M059J (cell line): Measurements from ENCODE around the gene SULT2B1. TPM values are rescaled to one million over a fixed set of nuclear protein-coding genes. Genes with fewer than 3 reads are reported as not detected.
"Not testable (repeated sequence)": the region's sequence is repeated elsewhere in the genome, so short reads cannot be mapped to it uniquely, and the experiment has no call there.

ENCODE experiments used
- DNase-seq: peaks from one replicate; pipeline ENCODE4 v3.0.0-alpha.2; 2012; ENCODE audit warnings: low read depth
- total RNA-seq: library from RNA; depleted of rRNA; stranded (reverse); fragments of >200 nt; shearing (Covaris generic); gene quantifications from 2 replicates; pipeline ENCODE4 v1.2.3, GENCODE V29; 2014

Gene SULT2B1
- total RNA-seq, 1 experiment from 2014 or later = not detected

DNA sequence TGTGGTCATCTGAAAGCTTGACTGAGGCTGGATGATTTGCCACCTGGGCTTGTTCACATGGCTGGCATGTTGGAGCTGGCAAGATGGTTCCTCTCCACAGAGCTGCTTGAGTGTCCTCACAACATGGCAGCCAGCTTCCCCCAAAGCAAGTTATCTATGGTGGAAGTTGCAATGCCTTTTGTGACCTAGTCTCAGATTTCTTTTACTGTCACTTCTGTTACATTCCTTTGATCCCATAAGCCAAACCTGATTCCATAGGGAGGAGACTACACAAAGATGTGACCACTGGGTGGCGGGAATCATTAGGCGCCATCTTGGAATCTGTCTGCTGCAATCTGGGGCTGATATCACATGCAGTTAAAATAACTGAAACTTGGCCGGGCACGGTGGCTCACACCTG is 22.8 kb upstream of the SULT2B1 start:
- no peak for DNase-seq

GRCh38 chr19:48530066-48530720 is 21.8 kb upstream of the SULT2B1 start:
- no peak for DNase-seq

DNA sequence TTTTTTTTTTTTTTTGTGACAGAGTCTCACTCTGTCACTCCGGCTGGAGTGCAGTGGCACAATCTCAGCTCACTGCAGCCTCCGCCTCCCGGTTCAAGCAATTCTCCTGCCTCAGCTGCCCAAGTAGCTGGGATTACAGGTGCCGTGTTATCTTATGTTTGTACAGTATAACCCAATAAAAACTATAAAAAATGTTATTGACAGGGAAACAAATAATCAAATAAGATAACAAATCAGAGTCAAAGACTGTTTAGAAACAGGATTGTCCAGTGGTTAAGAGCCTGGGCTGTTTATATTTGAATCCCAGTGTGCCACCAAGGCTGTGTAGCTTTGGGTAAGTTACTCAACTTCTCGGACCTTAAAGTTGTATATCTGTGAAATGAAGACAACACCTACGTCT is 21.2 kb upstream of the SULT2B1 start:
- no peak for DNase-seq

DNA sequence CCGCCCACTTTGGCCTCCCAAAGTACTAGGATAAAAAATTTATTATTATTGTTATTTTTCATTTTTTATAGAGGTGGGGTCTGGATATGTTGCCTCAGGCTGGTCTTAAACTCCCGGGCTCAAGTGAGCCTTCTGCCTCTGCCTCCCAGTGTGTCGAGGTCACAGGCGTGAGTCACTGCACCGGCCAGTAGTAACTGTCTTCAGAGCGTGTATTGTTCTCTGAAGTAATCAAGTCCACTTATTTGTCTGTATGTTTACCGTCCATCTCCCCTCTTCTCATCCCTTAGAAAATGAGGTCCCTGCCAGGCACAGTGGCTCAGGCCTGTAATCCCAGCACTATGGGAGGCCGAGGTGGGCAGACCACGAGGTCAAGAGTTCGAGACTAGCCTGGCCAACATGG is 18.2 kb upstream of the SULT2B1 start:
- peak; percentile 57 for DNase-seq

- no peak for DNase-seq
Measured at GRCh38 chr19:48537541-48537940, 14.4 kb upstream of the SULT2B1 start.

DNA sequence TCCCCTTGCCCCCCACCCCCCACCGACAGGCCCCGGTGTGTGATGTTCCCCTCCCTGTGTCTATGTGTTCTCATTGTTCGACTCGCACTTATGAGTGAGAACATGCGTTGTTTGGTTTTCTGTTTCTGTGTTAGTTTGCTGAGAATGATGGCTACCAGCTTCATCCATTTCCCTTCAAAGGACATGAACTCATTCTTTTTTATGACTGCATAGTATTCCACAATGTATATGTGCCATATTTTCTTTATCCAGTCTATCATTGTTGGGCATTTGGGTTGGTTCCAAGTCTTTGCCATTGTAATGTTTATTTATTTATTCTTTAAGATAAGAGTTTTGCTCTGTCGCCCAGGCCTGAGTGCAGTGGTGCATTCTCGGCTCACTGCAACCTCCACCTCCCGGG is 13.9 kb upstream of the SULT2B1 start:
- DNase-seq = not testable (repeated sequence)

GRCh38 chr19:48539503-48540096 is 12.4 kb upstream of the SULT2B1 start:
- DNase-seq = peak; percentile 62

DNA sequence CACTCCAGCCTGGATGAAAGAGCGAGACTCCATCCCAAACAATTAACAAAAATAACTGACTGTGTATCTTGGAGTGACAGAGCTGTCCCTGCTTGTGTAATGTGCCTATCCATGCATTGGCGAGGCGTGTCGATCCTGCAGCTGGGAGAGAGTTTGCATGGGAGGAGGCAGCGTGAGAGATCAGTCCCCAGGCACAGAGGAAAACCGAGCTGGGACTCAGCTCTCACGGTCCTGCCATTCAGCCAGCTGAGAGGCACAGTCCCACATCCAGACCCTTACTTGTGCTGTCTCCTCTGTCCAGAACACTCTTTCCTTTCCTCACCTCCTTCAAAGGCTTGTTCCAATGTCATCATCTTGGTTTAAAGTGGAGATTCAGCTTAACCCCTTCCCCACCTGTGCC is 11.9 kb upstream of the SULT2B1 start:
- no peak for DNase-seq

- no peak for DNase-seq
Measured at GRCh38 chr19:48541813-48542212, 10.2 kb upstream of the SULT2B1 start.

- peak; percentile 82 for DNase-seq
Measured at GRCh38 chr19:48543121-48543710, 8.8 kb upstream of the SULT2B1 start.

DNA sequence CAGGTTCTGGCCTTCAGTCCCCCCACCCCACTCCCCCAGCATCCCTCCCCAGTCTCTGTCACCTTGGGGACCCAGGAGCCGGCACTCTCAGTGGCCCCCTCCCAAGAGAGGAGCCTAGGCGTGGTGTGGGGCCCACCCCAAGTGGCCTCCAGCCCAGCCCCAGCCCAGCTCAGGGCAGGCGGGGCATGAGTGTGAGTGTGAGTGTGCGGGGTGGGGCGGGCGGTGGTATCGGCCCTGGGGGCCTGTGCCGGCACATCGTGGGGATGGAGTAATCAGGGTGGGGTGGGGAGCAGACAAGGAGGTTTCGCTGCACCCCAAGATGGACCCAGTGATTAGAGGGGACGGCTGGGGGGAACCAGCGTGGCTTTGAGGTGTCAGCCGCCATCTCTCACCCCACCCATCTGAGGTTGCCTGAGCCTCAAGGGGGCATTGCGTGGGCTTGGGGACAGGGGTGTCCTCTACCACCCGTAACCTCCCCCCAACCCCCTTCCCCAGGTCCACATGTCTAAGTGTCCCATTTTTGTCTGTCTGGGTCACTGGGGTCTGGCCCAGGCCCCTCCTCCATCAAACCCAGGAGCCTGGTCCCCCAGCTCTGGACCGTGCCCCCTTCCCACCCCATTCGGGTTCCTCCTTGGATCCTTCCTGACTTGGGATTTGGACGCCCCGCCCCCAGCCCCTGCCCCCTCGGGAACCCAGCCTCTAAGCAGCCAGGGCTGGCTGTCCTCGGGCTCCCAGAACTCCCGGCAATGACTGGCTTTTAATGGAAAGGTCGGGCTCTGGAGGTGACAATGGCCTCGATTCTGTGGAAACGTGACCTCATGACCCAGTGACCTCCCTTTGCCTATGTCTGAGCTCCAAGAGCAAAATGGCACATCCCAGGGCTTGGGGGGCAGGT is 6.9 kb upstream of the SULT2B1 start:
- DNase-seq = no peak

- DNase-seq = no peak
Measured at GRCh38 chr19:48547722-48548121, 4.2 kb upstream of the SULT2B1 start.

DNA sequence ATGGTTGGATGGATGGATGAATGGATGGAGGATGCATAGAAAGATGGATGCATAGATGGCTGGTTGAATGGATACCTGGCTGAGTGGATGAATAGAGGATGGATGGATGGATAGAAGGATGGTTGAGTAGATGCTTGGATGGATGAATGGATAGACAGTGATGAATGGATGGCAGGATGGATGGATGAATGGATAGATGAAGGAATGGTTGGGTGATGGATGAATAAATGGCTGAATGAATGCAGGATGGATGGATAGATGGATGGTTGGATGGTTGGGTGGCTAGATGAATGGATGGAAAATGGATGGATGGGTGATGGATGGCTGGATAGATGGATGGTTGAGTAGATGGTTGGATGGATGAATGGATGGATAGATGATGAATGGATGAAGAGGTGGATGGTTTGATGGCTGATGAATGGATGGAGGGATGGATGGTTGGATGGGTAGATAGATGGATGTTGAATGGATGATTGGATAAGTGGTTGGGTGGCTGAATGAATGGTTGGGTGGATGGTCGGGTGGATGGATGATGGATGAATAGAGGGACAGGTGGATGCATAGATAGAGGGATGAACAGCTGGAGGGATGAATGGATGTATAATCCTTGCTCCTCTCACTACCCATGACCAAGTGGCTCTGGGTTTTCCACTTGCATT is 3.6 kb upstream of the SULT2B1 start:
- DNase-seq = no peak

DNA sequence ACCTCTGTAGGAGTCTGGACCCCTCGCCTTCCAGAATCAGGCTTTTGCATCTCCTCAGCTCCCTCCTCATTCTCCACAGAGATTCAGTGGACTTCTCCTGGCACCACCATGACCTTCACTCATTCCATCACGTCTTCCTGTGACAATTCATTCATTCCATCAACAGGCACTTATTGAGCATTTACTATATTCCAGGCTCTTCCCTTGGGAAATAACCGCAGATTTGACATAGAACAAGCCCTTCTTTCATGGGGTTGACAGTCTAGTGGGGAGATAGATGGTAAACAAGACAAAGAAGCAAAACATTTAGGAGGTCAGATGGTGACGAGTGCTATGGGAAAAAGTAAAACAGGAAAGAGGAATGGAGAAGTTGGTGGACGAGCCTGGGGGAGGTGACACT is 2.6 kb upstream of the SULT2B1 start:
- no peak for DNase-seq

DNA sequence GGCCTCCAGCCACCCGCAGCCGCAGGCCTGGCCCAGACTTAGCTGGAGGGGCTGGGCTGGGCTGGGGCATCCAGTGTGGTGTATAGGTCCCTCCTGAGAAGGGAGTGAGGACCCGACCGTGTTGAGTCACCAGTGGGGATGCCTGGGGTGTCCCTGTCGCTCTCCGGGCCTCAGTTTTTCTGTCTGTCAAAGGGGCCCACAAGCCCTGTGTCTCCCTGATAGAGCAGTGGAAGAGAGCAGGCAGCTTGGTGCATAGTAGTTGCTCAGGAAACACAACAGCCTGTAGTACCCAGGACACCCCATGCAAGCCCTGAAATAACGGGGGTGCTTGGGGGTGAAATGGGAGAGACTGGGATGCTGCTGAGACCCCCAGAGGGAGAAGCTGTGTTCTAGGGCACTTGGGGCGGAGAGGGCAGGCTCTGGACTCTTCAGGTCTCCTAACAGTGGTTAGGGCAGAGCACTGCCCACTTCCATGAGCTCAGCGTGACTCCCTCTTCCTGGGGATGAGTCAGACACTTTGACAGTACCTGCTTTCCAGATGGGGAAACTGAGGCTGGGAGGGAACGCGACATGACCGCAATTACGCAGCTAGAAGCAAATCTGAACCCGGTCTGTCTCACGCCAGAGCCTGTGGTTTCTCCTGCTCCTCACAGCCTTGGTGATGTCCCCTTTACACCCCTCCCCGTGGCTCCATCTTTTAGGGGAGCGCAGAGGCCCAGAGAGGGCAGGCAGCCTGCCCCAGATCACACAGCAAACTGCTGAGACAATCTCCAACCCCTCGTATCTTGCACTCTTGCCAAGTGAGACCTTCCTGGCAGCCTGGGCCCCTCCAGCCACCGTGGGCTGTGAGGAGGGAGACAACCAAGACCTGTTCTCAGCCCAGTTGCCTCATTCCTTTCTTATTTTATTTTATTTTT is 692 bp downstream of the SULT2B1 start:
- DNase-seq = peak; percentile 55

- DNase-seq = peak; percentile 98
Measured at GRCh38 chr19:48553676-48554384, 1.9 kb downstream of the SULT2B1 start.

GRCh38 chr19:48554385-48555091 is 2.6 kb downstream of the SULT2B1 start:
- DNase-seq = peak; percentile 81

- DNase-seq = peak; percentile 78
Measured at GRCh38 chr19:48556163-48556562, 4.2 kb downstream of the SULT2B1 start.

GRCh38 chr19:48556825-48557224 is 4.9 kb downstream of the SULT2B1 start:
- no peak for DNase-seq
